Mesenteric fat pad (tissue), 1 donor: Measurements from ENCODE around the gene C3orf20. TPM values are rescaled to one million over a fixed set of nuclear protein-coding genes. Genes with fewer than 3 reads are reported as not detected.

Source experiments
- DNase-seq: peaks from one replicate; pipeline ENCODE4 v3.0.0-alpha.2; 2020; ENCODE audit warnings: low spot score
- total RNA-seq: library from RNA; stranded (reverse); fragmentation: NEBNext Ultra II Directional; extraction: Animal tissue kit (Norgen Biotek cat#: 25700); gene quantifications from one replicate; pipeline ENCODE4 v1.2.1, GENCODE V29; 2021
- donor health status: DM: yes; HTN: yes; CAD: no.

Gene C3orf20
- total RNA-seq, 1 donor from 2014 or later = 0.16 TPM

- DNase-seq = peak; percentile 68
Observed at GRCh38 chr3:14772533-14773138, 97.7 kb downstream of the C3orf20 start.

GRCh38 chr3:14773281-14773680, 98.3 kb downstream of the C3orf20 start:
- DNase-seq = no peak

- peak; percentile 64 for DNase-seq
Observed at GRCh38 chr3:14773691-14774128, 98.8 kb downstream of the C3orf20 start.

GRCh38 chr3:14774431-14774830, 99.5 kb downstream of the C3orf20 start:
- peak; percentile 68 for DNase-seq

GRCh38 chr3:14775011-14775410, 100.1 kb downstream of the C3orf20 start:
- peak; percentile 59 for DNase-seq

- DNase-seq = peak; percentile 16
Observed at GRCh38 chr3:14775563-14775962, 100.6 kb downstream of the C3orf20 start.

- no peak for DNase-seq
Observed at GRCh38 chr3:14779069-14779685, 104.2 kb downstream of the C3orf20 start.

- DNase-seq = peak; percentile 85
Observed at GRCh38 chr3:14780927-14781507, 106.1 kb downstream of the C3orf20 start.

GRCh38 chr3:14783480-14784086, 108.6 kb downstream of the C3orf20 start:
- peak; percentile 57 for DNase-seq

- peak; percentile 71 for DNase-seq
Observed at GRCh38 chr3:14784087-14784681, 109.2 kb downstream of the C3orf20 start.

- peak; percentile 82 for DNase-seq
Observed at GRCh38 chr3:14785207-14786155, 110.5 kb downstream of the C3orf20 start.

GRCh38 chr3:14786369-14786768, 111.4 kb downstream of the C3orf20 start:
- peak; percentile 1 for DNase-seq

- peak; percentile 60 for DNase-seq
Observed at GRCh38 chr3:14787630-14788029, 112.7 kb downstream of the C3orf20 start.

GRCh38 chr3:14788644-14789043, 113.7 kb downstream of the C3orf20 start:
- peak; percentile 33 for DNase-seq

GRCh38 chr3:14789221-14789620, 114.3 kb downstream of the C3orf20 start:
- peak; percentile 37 for DNase-seq

GRCh38 chr3:14789640-14790285, 114.8 kb downstream of the C3orf20 start:
- DNase-seq = peak; percentile 51

GRCh38 chr3:14791343-14791945, 116.5 kb downstream of the C3orf20 start:
- peak; percentile 90 for DNase-seq

GRCh38 chr3:14792691-14793121, 117.8 kb downstream of the C3orf20 start:
- peak; percentile 73 for DNase-seq

GRCh38 chr3:14793126-14793857, 118.4 kb downstream of the C3orf20 start:
- peak; percentile 81 for DNase-seq
